GM12891 (cell line): ENCODE measurements around the gene TRIM38.

Experiments used
- DNase-seq: peaks from one replicate; pipeline ENCODE4 v3.0.0; 2011; ENCODE audit warnings: low spot score; ENCODE audit not compliant: insufficient read length
- FAIRE-seq: peaks from 2 replicates; lab custom pipeline; 2011; peaks lifted over from hg19 to GRCh38; lab: Jason Lieb, UNC
- PAX5 ChIP-seq: IDR thresholded peaks from 2 replicates; pipeline ENCODE4 v1.6.1; 2011; ENCODE audit warnings: low read length, moderate library complexity, mild to moderate bottlenecking; ENCODE audit not compliant: insufficient read depth, severe bottlenecking
- POLR2A ChIP-seq: IDR thresholded peaks from 2 replicates; pipeline ENCODE4 v1.6.1; 2011; ENCODE audit warnings: low read depth, low read length, control low read depth
- POLR2AphosphoS5 ChIP-seq: IDR thresholded peaks from 2 replicates; pipeline ENCODE4 v1.6.1; 2011; ENCODE audit warnings: low read depth, low read length, control low read depth
- POU2F2 ChIP-seq: IDR thresholded peaks from 2 replicates; pipeline ENCODE4 v1.6.1; 2011; ENCODE audit warnings: low read depth, mild to moderate bottlenecking, control low read depth, low read length, moderate library complexity
- SPI1 ChIP-seq: IDR thresholded peaks from 2 replicates; pipeline ENCODE4 v1.6.1; 2011; ENCODE audit warnings: low read depth, low read length, control low read depth
- TAF1 ChIP-seq: IDR thresholded peaks from 2 replicates; pipeline ENCODE4 v1.6.1; 2011; ENCODE audit warnings: low read depth, low read length, control low read depth

Gene TRIM38

GRCh38 chr6:26029570-26029856 lies 66.9 kb downstream of the TRIM38 start:
- FAIRE-seq (no peak), DNase-seq (no peak)
- TF ChIP-seq TAF1 (no peak), POLR2A (no peak), PAX5 (no peak), SPI1 (no peak), POU2F2 (no peak), POLR2AphosphoS5 (no peak)

- no peak for TF ChIP-seq POLR2A
- no peak for TF ChIP-seq TAF1
- no peak for TF ChIP-seq PAX5
- no peak for TF ChIP-seq SPI1
- DNase-seq (no peak), FAIRE-seq (no peak)
Observed at GRCh38 chr6:26029857-26030653, 67.5 kb downstream of the TRIM38 start.

- FAIRE-seq, result no peak
- TF ChIP-seq TAF1 (no peak), SPI1 (no peak), PAX5 (no peak), POU2F2 (no peak), POLR2A (no peak), POLR2AphosphoS5 (no peak)
- DNase-seq, result no peak
Observed at GRCh38 chr6:26030716-26031115, 68.1 kb downstream of the TRIM38 start.

GRCh38 chr6:26031151-26031594 lies 68.6 kb downstream of the TRIM38 start:
- DNase-seq, result no peak
- TF ChIP-seq POU2F2, result no peak
- TF ChIP-seq POLR2A, result peak; percentile 13; the same call in 1 of the 2 replicates
- TF ChIP-seq PAX5, result no peak
- TF ChIP-seq SPI1, result no peak
- no peak; the same call in 1 of the 2 replicates for TF ChIP-seq POLR2AphosphoS5
- TF ChIP-seq TAF1, result no peak
- no peak for FAIRE-seq

GRCh38 chr6:26031595-26032339 lies 69.2 kb downstream of the TRIM38 start:
- no peak for DNase-seq
- FAIRE-seq, result peak; percentile 48
- peak; percentile 97 for TF ChIP-seq POLR2A
- peak; percentile 96 for TF ChIP-seq POLR2AphosphoS5
- TF ChIP-seq POU2F2, result peak; percentile 81
- no peak for TF ChIP-seq PAX5
- no peak for TF ChIP-seq SPI1
- peak; percentile 68; the same call in 1 of the 2 replicates for TF ChIP-seq TAF1

GRCh38 chr6:26032340-26033084 lies 69.9 kb downstream of the TRIM38 start:
- TF ChIP-seq TAF1, result peak; percentile 10; the same call in 1 of the 2 replicates
- no peak for TF ChIP-seq SPI1
- no peak for FAIRE-seq

GRCh38 chr6:26033085-26033940 lies 70.7 kb downstream of the TRIM38 start:
- TF ChIP-seq PAX5 (no peak), POU2F2 (peak; percentile 92), POLR2AphosphoS5 (peak; percentile 97), SPI1 (no peak), TAF1 (peak; percentile 67), POLR2A (peak; percentile 91)
- no peak for DNase-seq
- peak; percentile 87 for FAIRE-seq

More at GRCh38 chr6:26032340-26033084, 69.9 kb downstream of the TRIM38 start:
- no peak for DNase-seq

- no peak for TF ChIP-seq TAF1
- no peak for TF ChIP-seq PAX5
- TF ChIP-seq POLR2A, result no peak
- no peak for TF ChIP-seq POLR2AphosphoS5
- TF ChIP-seq POU2F2, result no peak
- TF ChIP-seq SPI1, result no peak
- DNase-seq (no peak), FAIRE-seq (no peak)
Observed at GRCh38 chr6:26033941-26034354, 71.3 kb downstream of the TRIM38 start.

- no peak for FAIRE-seq
- no peak for DNase-seq
- no peak for TF ChIP-seq SPI1
Observed at GRCh38 chr6:26034905-26035304, 72.3 kb downstream of the TRIM38 start.
